ENCODE data around the gene GABRB1.

Gene GABRB1

DNA sequence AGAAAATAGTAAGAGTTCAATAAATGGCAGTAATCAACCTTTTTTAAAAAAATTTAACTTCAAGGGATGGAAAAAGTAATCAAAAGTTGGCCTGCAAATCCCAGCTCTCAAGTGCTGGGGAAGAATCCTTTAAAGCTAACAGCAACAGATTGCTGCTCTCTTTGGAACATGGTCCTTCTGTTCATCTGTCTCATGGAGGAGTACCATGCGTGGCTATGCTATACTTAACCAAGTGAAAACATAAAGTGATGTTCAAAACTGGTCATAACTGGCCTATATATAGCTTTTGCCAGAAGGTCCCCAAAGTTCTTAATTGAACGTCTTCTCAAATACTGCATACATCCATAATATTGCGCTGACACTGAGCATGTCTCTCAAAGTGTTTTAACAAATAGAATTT lies 154.4 kb downstream of the GABRB1 start:
- H3K4me3 ChIP-seq (ENCODE audit: low read depth, low read length) = no peak overlapping the region
- TF ChIP-seq, protein P1, sequence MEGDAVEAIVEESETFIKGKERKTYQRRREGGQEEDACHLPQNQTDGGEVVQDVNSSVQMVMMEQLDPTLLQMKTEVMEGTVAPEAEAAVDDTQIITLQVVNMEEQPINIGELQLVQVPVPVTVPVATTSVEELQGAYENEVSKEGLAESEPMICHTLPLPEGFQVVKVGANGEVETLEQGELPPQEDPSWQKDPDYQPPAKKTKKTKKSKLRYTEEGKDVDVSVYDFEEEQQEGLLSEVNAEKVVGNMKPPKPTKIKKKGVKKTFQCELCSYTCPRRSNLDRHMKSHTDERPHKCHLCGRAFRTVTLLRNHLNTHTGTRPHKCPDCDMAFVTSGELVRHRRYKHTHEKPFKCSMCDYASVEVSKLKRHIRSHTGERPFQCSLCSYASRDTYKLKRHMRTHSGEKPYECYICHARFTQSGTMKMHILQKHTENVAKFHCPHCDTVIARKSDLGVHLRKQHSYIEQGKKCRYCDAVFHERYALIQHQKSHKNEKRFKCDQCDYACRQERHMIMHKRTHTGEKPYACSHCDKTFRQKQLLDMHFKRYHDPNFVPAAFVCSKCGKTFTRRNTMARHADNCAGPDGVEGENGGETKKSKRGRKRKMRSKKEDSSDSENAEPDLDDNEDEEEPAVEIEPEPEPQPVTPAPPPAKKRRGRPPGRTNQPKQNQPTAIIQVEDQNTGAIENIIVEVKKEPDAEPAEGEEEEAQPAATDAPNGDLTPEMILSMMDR (IDR thresholded peaks at IDR 0.05; ENCODE audit: low read depth, low read length, missing control alignments) = no peak
- no peak for DNase-seq (ENCODE audit: low read depth)
- in situ Hi-C loops (cut with HindIII; ENCODE audit: low sequenced_read_pairs) = no loop called here

DNA sequence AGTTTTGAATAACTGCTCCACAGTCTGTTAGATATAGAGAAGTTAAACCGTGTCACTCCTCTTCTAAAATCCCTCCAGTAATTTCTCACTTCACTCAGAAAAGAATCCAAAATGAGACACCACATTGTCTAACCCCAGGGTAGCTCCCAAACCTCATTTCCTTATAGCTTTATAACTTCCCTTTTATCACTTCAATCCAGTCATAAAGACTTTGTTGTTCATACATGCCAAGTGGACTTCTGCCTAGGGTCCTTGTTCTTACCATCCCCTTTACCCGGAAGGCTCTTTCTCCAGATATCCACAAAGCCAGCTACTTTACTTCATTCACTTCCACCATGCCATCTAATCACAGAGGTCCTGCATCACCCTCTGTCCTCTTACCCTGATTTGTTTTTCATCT lies 156.2 kb downstream of the GABRB1 start:
- DNase-seq (ENCODE audit: low read depth) = no peak
- H3K4me3 ChIP-seq (ENCODE audit: low read depth, low read length) = no peak overlapping the region
- in situ Hi-C loops (cut with HindIII; ENCODE audit: low sequenced_read_pairs) = no loop called here
- TF ChIP-seq, protein P1 (IDR thresholded peaks at IDR 0.05; ENCODE audit: low read depth, low read length, missing control alignments) = no peak

DNA sequence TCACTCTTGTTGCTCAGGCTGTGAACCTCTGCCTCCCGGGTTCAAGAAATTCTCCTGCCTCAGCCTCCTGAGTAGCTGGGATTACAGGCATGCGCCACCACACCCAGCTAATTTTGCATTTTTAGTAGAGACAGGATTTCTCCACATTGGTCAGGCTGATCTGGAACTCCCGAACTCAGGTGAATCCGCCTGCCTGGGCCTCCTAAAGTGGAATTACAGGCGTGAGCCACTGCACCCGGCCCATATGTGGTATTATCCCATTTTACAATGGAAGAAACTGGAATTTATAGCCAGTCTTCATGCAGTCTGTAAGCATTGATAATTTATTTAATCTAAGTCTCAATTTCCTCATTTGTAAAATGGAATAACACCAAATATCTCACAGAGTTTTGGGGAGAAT lies 161.8 kb downstream of the GABRB1 start:
- no peak for DNase-seq (ENCODE audit: low read depth)
- in situ Hi-C loops (cut with HindIII; ENCODE audit: low sequenced_read_pairs) = no loop called here
- TF ChIP-seq, protein P1 (IDR thresholded peaks at IDR 0.05; ENCODE audit: low read depth, low read length, missing control alignments) = no peak

DNA sequence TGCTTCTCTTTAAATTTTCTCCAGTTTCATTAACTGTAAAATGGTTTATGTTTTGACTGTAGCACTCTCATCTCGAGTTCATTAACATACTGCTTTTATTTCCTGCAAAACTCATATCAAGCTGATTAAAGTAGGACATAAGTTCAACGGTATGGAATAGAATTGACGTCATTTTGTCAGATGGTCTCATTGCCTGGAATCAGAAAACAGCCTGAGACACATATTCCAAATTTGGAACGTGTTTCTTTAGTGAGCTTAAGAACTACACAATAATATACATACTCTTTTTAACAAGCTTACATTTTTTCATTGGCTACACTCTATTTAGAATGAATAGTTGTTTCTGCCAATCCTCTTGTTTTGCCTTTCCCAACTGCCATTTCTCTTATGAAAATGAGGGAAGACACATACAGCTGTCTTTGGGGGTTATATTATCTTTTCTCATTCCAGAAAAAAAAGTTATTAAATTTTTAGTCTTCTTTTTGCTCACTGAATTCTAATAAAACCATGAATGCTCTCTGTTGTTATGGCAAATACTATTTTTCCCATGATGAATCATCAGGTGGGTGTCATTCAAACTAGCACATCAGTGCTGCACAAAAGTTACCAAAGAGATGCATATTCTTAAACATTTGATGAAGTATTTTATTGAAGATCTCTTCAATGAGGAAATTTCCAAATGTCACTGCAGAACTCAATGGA lies 162.8 kb downstream of the GABRB1 start:
- in situ Hi-C loops (cut with HindIII; ENCODE audit: low sequenced_read_pairs) = no loop called here
- H3K4me3 ChIP-seq (ENCODE audit: low read depth, low read length) = no peak overlapping the region
- TF ChIP-seq, protein P1 (IDR thresholded peaks at IDR 0.05; ENCODE audit: low read depth, low read length, missing control alignments) = no peak
- DNase-seq (ENCODE audit: low read depth) = no peak

More for the DNA sequence above, 161.8 kb downstream of the GABRB1 start:
- no peak overlapping the region for H3K4me3 ChIP-seq (ENCODE audit: low read depth, low read length)

DNA sequence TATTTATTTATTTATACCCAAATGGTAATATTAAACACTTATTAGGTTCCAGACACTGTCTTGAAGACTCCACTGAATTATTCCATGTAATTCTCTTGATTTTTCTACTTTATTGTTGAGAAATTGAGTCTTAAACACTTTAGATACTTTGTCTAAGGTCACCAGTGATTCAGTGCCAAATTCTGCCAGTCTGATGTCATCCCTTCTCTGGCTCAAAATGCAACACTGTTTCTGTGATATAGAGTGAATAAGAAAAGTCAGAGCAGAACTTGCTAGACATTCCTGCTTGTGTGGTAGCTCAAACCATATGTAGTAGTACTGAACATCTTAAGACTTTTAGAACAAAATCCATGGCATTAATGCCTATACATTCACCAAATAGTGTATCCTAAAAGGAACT lies 164.3 kb downstream of the GABRB1 start:
- in situ Hi-C loops (cut with HindIII; ENCODE audit: low sequenced_read_pairs) = no loop called here
- DNase-seq (ENCODE audit: low read depth) = no peak
- no peak overlapping the region for H3K4me3 ChIP-seq (ENCODE audit: low read depth, low read length)

DNA sequence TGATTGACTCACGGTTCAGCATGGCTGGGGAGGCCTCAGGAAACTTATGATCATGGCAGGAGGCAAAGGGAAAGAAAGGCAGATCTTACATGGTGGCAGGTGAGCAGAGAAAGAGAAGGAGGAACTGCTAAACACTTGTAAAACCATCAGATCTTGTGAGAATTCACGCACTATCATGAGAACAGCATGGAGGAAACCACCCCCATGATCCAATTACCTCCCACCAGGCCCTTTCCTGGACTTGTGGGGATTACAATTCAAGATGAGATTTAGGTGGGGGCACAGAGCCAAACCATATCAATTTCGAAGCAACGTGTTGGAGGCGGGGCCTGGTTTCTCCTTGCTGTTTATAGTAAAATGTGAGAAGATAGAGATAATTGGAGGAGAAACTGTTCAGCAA lies 167.4 kb downstream of the GABRB1 start:
- no peak overlapping the region for H3K4me3 ChIP-seq (ENCODE audit: low read depth, low read length)
- TF ChIP-seq, protein P1 (IDR thresholded peaks at IDR 0.05; ENCODE audit: low read depth, low read length, missing control alignments) = no peak
- in situ Hi-C loops (cut with HindIII; ENCODE audit: low sequenced_read_pairs) = no loop called here
- DNase-seq (ENCODE audit: low read depth) = no peak

More for the DNA sequence above, 164.3 kb downstream of the GABRB1 start:
- TF ChIP-seq, protein P1 (IDR thresholded peaks at IDR 0.05; ENCODE audit: low read depth, low read length, missing control alignments) = no peak

Measured in astrocyte of the cerebellum (primary cell).